Suprapubic skin (tissue), 4 donors: ENCODE data around the gene GABRE.

Source experiments
- EP300 ChIP-seq: sonication (generic); formaldehyde crosslinking; IDR thresholded peaks from one replicate; pipeline ENCODE4 v1.6.1; 2017; ENCODE audit warnings: antibody characterized with exemption
- POLR2A ChIP-seq, 2 donors: fragments of 450-650 bp; IDR thresholded peaks; one replicate each; pipeline ENCODE4 v1.6.1; 2017; ENCODE audit warnings: antibody characterized with exemption in 2 of 2, mild to moderate bottlenecking in 2 of 2, moderate library complexity in 2 of 2
- POLR2AphosphoS5 ChIP-seq, 3 donors: sonication (generic); formaldehyde crosslinking; IDR thresholded peaks; one replicate each; pipeline ENCODE4 v1.6.1; 2017; ENCODE audit warnings: antibody characterized with exemption in 3 of 3
- TF ChIP-seq, protein P1 (sequence below), 2 donors: fragments of 200-600 bp in 1 of 2; fragments of 450-650 bp in 1 of 2; sonication (generic) in 1 of 2; IDR thresholded peaks; one replicate each; pipeline ENCODE4 v1.5.1; 2016 to 2019; ENCODE audit warnings: antibody characterized with exemption in 2 of 2, mild to moderate bottlenecking in 1 of 2, moderate library complexity in 1 of 2

DNA sequence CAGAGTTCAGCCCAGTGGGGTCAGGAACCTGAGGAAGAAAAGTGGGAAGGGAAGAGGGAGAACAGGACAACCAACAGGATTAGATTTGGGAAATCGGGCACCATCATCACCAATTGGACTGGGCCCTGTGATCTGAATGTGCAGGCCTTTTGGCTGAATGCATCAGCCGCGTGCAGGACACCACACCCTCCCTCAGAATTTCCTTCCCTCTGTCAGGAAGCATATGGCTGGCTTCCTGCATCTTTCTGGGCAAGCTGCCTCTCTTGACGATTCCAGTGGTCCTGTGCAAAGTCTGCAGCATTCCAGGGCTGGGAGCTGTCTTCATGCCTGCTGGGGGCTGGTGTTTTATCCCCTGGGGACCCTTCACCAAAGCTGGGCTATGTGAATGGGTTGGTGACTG is 45.4 kb downstream of the GABRE start:
- TF ChIP-seq, protein P1, sequence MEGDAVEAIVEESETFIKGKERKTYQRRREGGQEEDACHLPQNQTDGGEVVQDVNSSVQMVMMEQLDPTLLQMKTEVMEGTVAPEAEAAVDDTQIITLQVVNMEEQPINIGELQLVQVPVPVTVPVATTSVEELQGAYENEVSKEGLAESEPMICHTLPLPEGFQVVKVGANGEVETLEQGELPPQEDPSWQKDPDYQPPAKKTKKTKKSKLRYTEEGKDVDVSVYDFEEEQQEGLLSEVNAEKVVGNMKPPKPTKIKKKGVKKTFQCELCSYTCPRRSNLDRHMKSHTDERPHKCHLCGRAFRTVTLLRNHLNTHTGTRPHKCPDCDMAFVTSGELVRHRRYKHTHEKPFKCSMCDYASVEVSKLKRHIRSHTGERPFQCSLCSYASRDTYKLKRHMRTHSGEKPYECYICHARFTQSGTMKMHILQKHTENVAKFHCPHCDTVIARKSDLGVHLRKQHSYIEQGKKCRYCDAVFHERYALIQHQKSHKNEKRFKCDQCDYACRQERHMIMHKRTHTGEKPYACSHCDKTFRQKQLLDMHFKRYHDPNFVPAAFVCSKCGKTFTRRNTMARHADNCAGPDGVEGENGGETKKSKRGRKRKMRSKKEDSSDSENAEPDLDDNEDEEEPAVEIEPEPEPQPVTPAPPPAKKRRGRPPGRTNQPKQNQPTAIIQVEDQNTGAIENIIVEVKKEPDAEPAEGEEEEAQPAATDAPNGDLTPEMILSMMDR (IDR thresholded peaks at IDR 0.05) = no peak
- TF ChIP-seq EP300 (no peak), POLR2A (IDR thresholded peaks at IDR 0.05) (no peak), POLR2AphosphoS5 (IDR thresholded peaks at IDR 0.05) (no peak)
